Thyroid gland (tissue), 4 donors: ENCODE results near the gene DAB2IP.

Experiments
- CTCF ChIP-seq, 6 experiments: fragments of 200-600 bp in 3 of 6; fragments of 450-650 bp in 3 of 6; sonication (generic) in 3 of 6; IDR thresholded peaks; one replicate each; pipeline ENCODE4 v1.5.1; 2016 to 2019; ENCODE audit warnings: antibody characterized with exemption in 6 of 6, mild to moderate bottlenecking in 2 of 6, inconsistent platforms in 1 of 6, moderate library complexity in 1 of 6
- POLR2A ChIP-seq, 2 donors: fragments of 450-650 bp; IDR thresholded peaks; one replicate each; pipeline ENCODE4 v1.6.1; 2017; ENCODE audit warnings: antibody characterized with exemption in 2 of 2, mild to moderate bottlenecking in 2 of 2, moderate library complexity in 1 of 2

GRCh38 chr9:121822093-121823085 is 171.0 kb downstream of the DAB2IP start:
- TF ChIP-seq POLR2A (IDR thresholded peaks at IDR 0.05): no peak
- no peak for TF ChIP-seq CTCF (IDR thresholded peaks at IDR 0.05)
